Endothelial cell of umbilical vein (primary cell): Measurements from ENCODE around the gene FLRT2. TPM values are rescaled to one million over a fixed set of nuclear protein-coding genes. Genes with fewer than 3 reads are reported as not detected.

Experiments used
- BruUV-seq: library from RNA; stranded (reverse); fragments of 400-500 nt; replicated peaks from 2 replicates; lab custom pipeline; 2021; lab: Mats Ljungman, UMichigan
- CTCF ChIA-PET: fragments of 300-600, 350-600 bp; sonication (Branson Sonifier 250); formaldehyde crosslinking; loops from one replicate; lab custom pipeline; 2021; ENCODE audit warnings: antibody characterized with exemption, inconsistent platforms; lab: Charles Lee
- POLR2A ChIA-PET: fragments of 300-600, 350-600 bp; sonication (Branson Sonifier 250); formaldehyde crosslinking; loops from one replicate; lab custom pipeline; 2021; ENCODE audit warnings: antibody characterized with exemption, inconsistent platforms; lab: Charles Lee
- DNase-seq: peaks from one replicate; pipeline ENCODE4 v3.0.0-alpha.2; 2011; ENCODE audit warnings: low read depth, low spot score
- FAIRE-seq: peaks from 2 replicates; lab custom pipeline; 2011; peaks lifted over from hg19 to GRCh38; lab: Jason Lieb, UNC
- H2AFZ ChIP-seq: 2 replicates; pipeline ENCODE4 v1.6.0; 2012; ENCODE audit warnings: low read depth, low read length, control low read depth, inconsistent platforms
- H3K27ac ChIP-seq: 2 replicates; pipeline ENCODE4 v1.5.1; 2011; ENCODE audit warnings: low read depth, mild to moderate bottlenecking, control low read depth, low read length, moderate library complexity; ENCODE audit not compliant: insufficient read depth
- H3K27me3 ChIP-seq, 2 experiments: 2 replicates each; pipeline versions ENCODE4 v1.6.0 to v1.6.1; 2011; ENCODE audit warnings: low read length in 2 of 2, mixed read lengths in 1 of 2; ENCODE audit not compliant: control insufficient read depth in 2 of 2, insufficient read depth in 2 of 2
- H3K36me3 ChIP-seq, 2 experiments: 2 replicates in 1 of 2; 3 replicates in 1 of 2; pipeline ENCODE4 v1.5.1; 2011; ENCODE audit warnings: low read length in 2 of 2, mild to moderate bottlenecking in 1 of 2, moderate library complexity in 1 of 2; ENCODE audit not compliant: control insufficient read depth in 2 of 2, insufficient read depth in 2 of 2; ENCODE audit errors: extremely low read depth in 1 of 2
- H3K4me1 ChIP-seq: 3 replicates; pipeline ENCODE4 v1.5.1; 2011; ENCODE audit warnings: mild to moderate bottlenecking, low read length; ENCODE audit not compliant: control insufficient read depth, insufficient read depth; ENCODE audit errors: extremely low read depth
- H3K4me2 ChIP-seq: 2 replicates; pipeline ENCODE4 v1.6.1; 2011; ENCODE audit warnings: low read length, control low read depth, mixed read lengths; ENCODE audit not compliant: insufficient read depth
- H3K4me3 ChIP-seq, 3 experiments: fragments of 200-600 bp in 1 of 3; sonication (generic), shearing (Covaris generic) in 1 of 3; replicated peaks in 1 of 3; 2 replicates each; pipeline ENCODE4 v1.5.1; 2011 to 2016; ENCODE audit warnings: control low read depth in 3 of 3, low read length in 3 of 3, mild to moderate bottlenecking in 2 of 3, inconsistent platforms in 1 of 3, low read depth in 1 of 3, moderate library complexity in 1 of 3; ENCODE audit not compliant: insufficient read depth in 1 of 3
- H3K79me2 ChIP-seq: 2 replicates; pipeline ENCODE4 v1.6.0; 2012; ENCODE audit warnings: low read length, inconsistent platforms; ENCODE audit not compliant: control insufficient read depth, insufficient read depth
- H3K9ac ChIP-seq: replicated peaks from 2 replicates; pipeline ENCODE3; 2011; ENCODE audit warnings: low read length, control low read depth; ENCODE audit not compliant: insufficient read depth; ENCODE audit errors: extremely low read depth
- H3K9me1 ChIP-seq: replicated peaks from 3 replicates; pipeline ENCODE4 v1.6.0; 2011; ENCODE audit warnings: mild to moderate bottlenecking, low read length; ENCODE audit not compliant: control insufficient read depth, insufficient read depth; ENCODE audit errors: extremely low read depth
- H3K9me3 ChIP-seq: replicated peaks from 2 replicates; pipeline ENCODE4 v1.5.1; 2012; ENCODE audit warnings: low read length, inconsistent platforms; ENCODE audit not compliant: control insufficient read depth, insufficient read depth
- H4K20me1 ChIP-seq: replicated peaks from 2 replicates; pipeline ENCODE3; 2011; ENCODE audit warnings: mild to moderate bottlenecking, low read length; ENCODE audit not compliant: control insufficient read depth, insufficient read depth; ENCODE audit errors: extremely low read depth
- EZH2 ChIP-seq: IDR thresholded peaks from 2 replicates; pipeline ENCODE4 v1.6.1; 2012; ENCODE audit warnings: borderline replicate concordance, low read depth, mild to moderate bottlenecking, moderate library complexity, low read length, inconsistent platforms; ENCODE audit not compliant: severe bottlenecking
- FOS ChIP-seq: IDR thresholded peaks from 2 replicates; pipeline ENCODE4 v1.6.1; 2011; ENCODE audit warnings: mild to moderate bottlenecking, low read length, moderate library complexity, borderline replicate concordance; ENCODE audit not compliant: insufficient read depth
- GATA2 ChIP-seq: IDR thresholded peaks from 2 replicates; pipeline ENCODE4 v1.7.0; 2011; ENCODE audit warnings: low read depth, mild to moderate bottlenecking, moderate library complexity, mixed read lengths, low read length; ENCODE audit not compliant: insufficient read length, insufficient read depth
- JUN ChIP-seq: IDR thresholded peaks from 2 replicates; pipeline ENCODE4 v1.6.1; 2011; ENCODE audit warnings: borderline replicate concordance, low read depth; ENCODE audit not compliant: insufficient read length, insufficient read depth
- MYC ChIP-seq: IDR thresholded peaks from one replicate; pipeline ENCODE4 v1.6.1; 2011; ENCODE audit warnings: mild to moderate bottlenecking, low read depth, low read length
- POLR2A ChIP-seq: IDR thresholded peaks from 2 replicates; pipeline ENCODE4 v1.6.1; 2012; ENCODE audit warnings: low read depth, mild to moderate bottlenecking, control low read depth, low read length
- POLR2AphosphoS5 ChIP-seq: IDR thresholded peaks from 2 replicates; pipeline ENCODE4 v1.6.1; 2012; ENCODE audit warnings: low read depth, mild to moderate bottlenecking, control low read depth, low read length, moderate library complexity; ENCODE audit not compliant: insufficient read depth
- dilution Hi-C: fragments of 300-500 bp; cut with MboI; formaldehyde crosslinking; loops from one replicate; pipeline ENCODE4 v1.15.0; 2019; ENCODE audit warnings: low sequenced_read_pairs; ENCODE audit not compliant: extremely low pct_ligation_motif_present
- intact Hi-C: fragments of 100-400 bp; cut with micrococcal nuclease; formaldehyde crosslinking; loops from one replicate; pipeline ENCODE4 v1.10.0; 2022
- polyA plus RNA-seq, 4 experiments: library from polyadenylated mRNA; depleted of rRNA in 3 of 4; stranded (reverse) in 3 of 4; unstranded in 1 of 4; fragments of >200 nt; gene quantifications; 2 replicates each; pipeline versions ENCODE4 v1.2.1 to v1.2.3, GENCODE V29; 2011 to 2012; ENCODE audit warnings: missing spikeins in 1 of 4
- total RNA-seq: library from RNA; stranded (reverse); gene quantifications from 2 replicates; pipeline ENCODE4 v1.2.3, GENCODE V29; 2021
- TF ChIP-seq, protein P1 (sequence below), 2 donors: IDR thresholded peaks; 1 replicate in 1 of 2; 2 replicates in 1 of 2; pipeline ENCODE4 v1.5.1; 2011; ENCODE audit warnings: low read length in 2 of 2, mild to moderate bottlenecking in 2 of 2, moderate library complexity in 2 of 2, control low read depth in 1 of 2, inconsistent platforms in 1 of 2, low read depth in 1 of 2; ENCODE audit not compliant: insufficient read depth in 1 of 2; ENCODE audit errors: extremely low read depth in 1 of 2
- TF ChIP-seq, protein P2 (sequence below): IDR thresholded peaks from 2 replicates; pipeline ENCODE4 v1.6.1; 2011; ENCODE audit not compliant: insufficient read depth, insufficient read length

FLRT2 gene
- total and polyA plus RNA-seq, 2 donors (not counting 3 experiments of a cell fraction or from before 2014, with no cell fraction given), result 202 to 229 TPM

DNA sequence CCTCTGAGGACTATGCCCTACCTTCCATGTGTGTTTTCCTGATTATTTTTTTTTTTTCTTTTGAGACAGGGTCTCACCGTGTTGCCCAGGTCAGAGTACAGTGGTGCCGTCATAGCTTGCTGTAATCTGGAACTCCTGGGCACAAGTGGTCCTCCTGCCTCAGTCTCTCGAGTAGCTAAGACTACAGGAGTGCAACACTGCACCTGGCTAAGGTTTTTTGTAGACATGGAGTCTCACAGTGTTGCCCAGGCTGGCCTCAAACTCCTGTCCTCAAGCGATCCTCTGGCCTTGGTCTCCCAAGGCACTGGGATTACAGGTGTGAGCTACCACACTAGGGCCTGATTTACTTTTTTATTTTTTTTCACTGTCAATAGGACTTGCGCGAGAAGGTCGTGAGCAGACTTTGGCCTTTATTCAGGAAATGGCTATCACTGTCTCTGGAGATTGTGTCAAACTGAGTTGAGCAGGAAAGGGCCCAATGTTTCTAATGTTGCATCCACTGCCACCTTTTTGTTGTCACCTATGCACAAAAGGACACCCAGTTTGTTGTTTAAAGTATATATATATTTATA lies 47.7 kb downstream of the FLRT2 start:
- H3K36me3 ChIP-seq, result peaks cover 0 to 12% of the 10 kb centered on the region in 2 experiments
- no peaks in the 10 kb centered on the region for H3K9me3 ChIP-seq
- CTCF ChIA-PET, result interaction anchor here (2.9 kb wide), 1 partner anchor 9 kb away, joined by 14 read pairs; no protein-coding TSS in a partner anchor
- H3K9me1 ChIP-seq, result no peaks in the 10 kb centered on the region
- H2AFZ ChIP-seq, result peak overlapping the region; percentile 44
- POLR2A ChIA-PET, result no interaction called here
- no peaks in the 10 kb centered on the region for H3K27me3 ChIP-seq
- no peak overlapping the region for H3K27ac ChIP-seq
- no TSS peak for BruUV-seq
- no peak overlapping the region for H3K9ac ChIP-seq
- TF ChIP-seq MYC (no peak), GATA2 (no peak), POLR2A (no peak), JUN (no peak), POLR2AphosphoS5 (no peak), EZH2 (no peak), FOS (no peak)
- TF ChIP-seq, protein P1, sequence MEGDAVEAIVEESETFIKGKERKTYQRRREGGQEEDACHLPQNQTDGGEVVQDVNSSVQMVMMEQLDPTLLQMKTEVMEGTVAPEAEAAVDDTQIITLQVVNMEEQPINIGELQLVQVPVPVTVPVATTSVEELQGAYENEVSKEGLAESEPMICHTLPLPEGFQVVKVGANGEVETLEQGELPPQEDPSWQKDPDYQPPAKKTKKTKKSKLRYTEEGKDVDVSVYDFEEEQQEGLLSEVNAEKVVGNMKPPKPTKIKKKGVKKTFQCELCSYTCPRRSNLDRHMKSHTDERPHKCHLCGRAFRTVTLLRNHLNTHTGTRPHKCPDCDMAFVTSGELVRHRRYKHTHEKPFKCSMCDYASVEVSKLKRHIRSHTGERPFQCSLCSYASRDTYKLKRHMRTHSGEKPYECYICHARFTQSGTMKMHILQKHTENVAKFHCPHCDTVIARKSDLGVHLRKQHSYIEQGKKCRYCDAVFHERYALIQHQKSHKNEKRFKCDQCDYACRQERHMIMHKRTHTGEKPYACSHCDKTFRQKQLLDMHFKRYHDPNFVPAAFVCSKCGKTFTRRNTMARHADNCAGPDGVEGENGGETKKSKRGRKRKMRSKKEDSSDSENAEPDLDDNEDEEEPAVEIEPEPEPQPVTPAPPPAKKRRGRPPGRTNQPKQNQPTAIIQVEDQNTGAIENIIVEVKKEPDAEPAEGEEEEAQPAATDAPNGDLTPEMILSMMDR (IDR thresholded peaks at IDR 0.05; ENCODE audit: extremely low read depth in 1 of 2, insufficient read depth in 1 of 2, low read depth in 1 of 2, low read length in 2 of 2), result no peak
- TF ChIP-seq, protein P2, sequence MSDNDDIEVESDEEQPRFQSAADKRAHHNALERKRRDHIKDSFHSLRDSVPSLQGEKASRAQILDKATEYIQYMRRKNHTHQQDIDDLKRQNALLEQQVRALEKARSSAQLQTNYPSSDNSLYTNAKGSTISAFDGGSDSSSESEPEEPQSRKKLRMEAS, result no peak
- H3K4me2 ChIP-seq, result peak overlapping the region; percentile 48
- FAIRE-seq, result no peak
- H3K4me3 ChIP-seq, result no peak overlapping the region
- no peaks in the 10 kb centered on the region for H3K79me2 ChIP-seq
- peaks cover 39% of the 10 kb centered on the region for H3K4me1 ChIP-seq
- dilution Hi-C loops, result no loop called here
- no peaks in the 10 kb centered on the region for H4K20me1 ChIP-seq
- intact Hi-C loops, result no loop called here
- DNase-seq, result no peak
